ENCODE results near the gene HSPA9.
A peak's percentile ranks its signal among the peaks of the same experiment; 100 is the strongest.

The HSPA9 gene

GRCh38 chr5:138544181-138545134 lies 30.7 kb downstream of the HSPA9 start:
- Mint-ChIP-seq H3K36me3 (ENCODE audit: insufficient read depth) (peaks cover 41% of the 10 kb centered on the region), H3K27me3 (no peaks in the 10 kb centered on the region), H3K4me1 (peaks cover 63% of the 10 kb centered on the region), H3K9me3 (no peaks in the 10 kb centered on the region), H3K27ac (ENCODE audit: low read depth) (peak overlapping the region; percentile 99), H3K4me3 (peak overlapping the region; percentile 96)
- no peak for ATAC-seq (replicated peaks; ENCODE audit: extremely low read depth, poor library complexity, severe bottlenecking)
- no peak for DNase-seq (ENCODE audit: low spot score in 2 of 2)

GRCh38 chr5:138543730-138544104 lies 31.5 kb downstream of the HSPA9 start:
- ATAC-seq (replicated peaks; ENCODE audit: extremely low read depth, poor library complexity, severe bottlenecking) (peak; percentile 60), DNase-seq (ENCODE audit: low spot score in 2 of 2) (no peak)
- H3K27me3 Mint-ChIP-seq = no peaks in the 10 kb centered on the region
- no peaks in the 10 kb centered on the region for H3K9me3 Mint-ChIP-seq
- H3K4me3 Mint-ChIP-seq = peak overlapping the region; percentile 96
- H3K27ac Mint-ChIP-seq (ENCODE audit: low read depth) = peak overlapping the region; percentile 99
- H3K4me1 Mint-ChIP-seq = peaks cover 66% of the 10 kb centered on the region
- peaks cover 44% of the 10 kb centered on the region for H3K36me3 Mint-ChIP-seq (ENCODE audit: insufficient read depth)

GRCh38 chr5:138542956-138543729 lies 32.1 kb downstream of the HSPA9 start, which contains the start of gene ETF1:
Gene ETF1 (minus strand): TSS chr5:138543236. CDS start chr5:138542918, 318 bp downstream.
- Mint-ChIP-seq H3K27me3 (no peaks in the 10 kb centered on the region), H3K27ac (ENCODE audit: low read depth) (peak within 1 kb of the TSS; percentile 99), H3K36me3 (ENCODE audit: insufficient read depth) (peaks cover 42% of the 10 kb centered on the region), H3K4me3 (peak within 1 kb of the TSS; percentile 96), H3K4me1 (peaks cover 66% of the 10 kb centered on the region), H3K9me3 (no peaks in the 10 kb centered on the region)
- DNase-seq (ENCODE audit: low spot score in 2 of 2) = peak; percentile 96 to 100
- peak; percentile 90 for ATAC-seq (replicated peaks; ENCODE audit: extremely low read depth, poor library complexity, severe bottlenecking)

GRCh38 chr5:138542180-138542955 lies 32.8 kb downstream of the HSPA9 start:
- Mint-ChIP-seq H3K4me1 (peaks cover 62% of the 10 kb centered on the region), H3K9me3 (no peaks in the 10 kb centered on the region), H3K4me3 (peak overlapping the region; percentile 96), H3K27ac (ENCODE audit: low read depth) (peak overlapping the region; percentile 99), H3K36me3 (ENCODE audit: insufficient read depth) (peaks cover 37% of the 10 kb centered on the region), H3K27me3 (no peaks in the 10 kb centered on the region)
- ATAC-seq (replicated peaks; ENCODE audit: extremely low read depth, poor library complexity, severe bottlenecking) (peak; percentile 30), DNase-seq (ENCODE audit: low spot score in 2 of 2) (no peak)

GRCh38 chr5:138541511-138542179 lies 33.6 kb downstream of the HSPA9 start:
- ATAC-seq (replicated peaks; ENCODE audit: extremely low read depth, poor library complexity, severe bottlenecking) (no peak), DNase-seq (ENCODE audit: low spot score in 2 of 2) (no peak)
- Mint-ChIP-seq H3K36me3 (ENCODE audit: insufficient read depth) (peaks cover 36% of the 10 kb centered on the region), H3K4me1 (peaks cover 69% of the 10 kb centered on the region), H3K27ac (ENCODE audit: low read depth) (peak overlapping the region; percentile 99), H3K9me3 (no peaks in the 10 kb centered on the region), H3K4me3 (peak overlapping the region; percentile 96), H3K27me3 (no peaks in the 10 kb centered on the region)

GRCh38 chr5:138539791-138540190 lies 35.4 kb downstream of the HSPA9 start:
- Mint-ChIP-seq H3K27ac (ENCODE audit: low read depth) (no peak overlapping the region), H3K36me3 (ENCODE audit: insufficient read depth) (peaks cover 38% of the 10 kb centered on the region), H3K4me3 (no peak overlapping the region), H3K4me1 (peaks cover 64% of the 10 kb centered on the region), H3K9me3 (no peaks in the 10 kb centered on the region), H3K27me3 (no peaks in the 10 kb centered on the region)
- no peak for DNase-seq (ENCODE audit: low spot score in 2 of 2)
- no peak for ATAC-seq (replicated peaks; ENCODE audit: extremely low read depth, poor library complexity, severe bottlenecking)

- DNase-seq (ENCODE audit: low spot score in 2 of 2) = no peak
- H3K4me3 Mint-ChIP-seq = no peak overlapping the region
- no peak overlapping the region for H3K27ac Mint-ChIP-seq (ENCODE audit: low read depth)
- peaks cover 32% of the 10 kb centered on the region for H3K36me3 Mint-ChIP-seq (ENCODE audit: insufficient read depth)
- ATAC-seq (replicated peaks; ENCODE audit: extremely low read depth, poor library complexity, severe bottlenecking) = no peak
- H3K27me3 Mint-ChIP-seq = no peaks in the 10 kb centered on the region
- peaks cover 63% of the 10 kb centered on the region for H3K4me1 Mint-ChIP-seq
- no peaks in the 10 kb centered on the region for H3K9me3 Mint-ChIP-seq
These were observed 36.1 kb downstream of the HSPA9 start for GRCh38 chr5:138538943-138539627.

GRCh38 chr5:138536665-138537315 lies 38.4 kb downstream of the HSPA9 start:
- H3K4me1 Mint-ChIP-seq = peaks cover 64% of the 10 kb centered on the region
- H3K27me3 Mint-ChIP-seq = no peaks in the 10 kb centered on the region
- peak; percentile 64 for ATAC-seq (replicated peaks; ENCODE audit: extremely low read depth, poor library complexity, severe bottlenecking)
- H3K27ac Mint-ChIP-seq (ENCODE audit: low read depth) = no peak overlapping the region
- DNase-seq (ENCODE audit: low spot score in 2 of 2) = no peak
- no peaks in the 10 kb centered on the region for H3K9me3 Mint-ChIP-seq
- H3K4me3 Mint-ChIP-seq = no peak overlapping the region
- H3K36me3 Mint-ChIP-seq (ENCODE audit: insufficient read depth) = peaks cover 14% of the 10 kb centered on the region

GRCh38 chr5:138536215-138536614 lies 39.0 kb downstream of the HSPA9 start:
- ATAC-seq (replicated peaks; ENCODE audit: extremely low read depth, poor library complexity, severe bottlenecking) (no peak), DNase-seq (ENCODE audit: low spot score in 2 of 2) (no peak)
- no peak overlapping the region for H3K4me3 Mint-ChIP-seq
- H3K36me3 Mint-ChIP-seq (ENCODE audit: insufficient read depth) = peaks cover 14% of the 10 kb centered on the region
- no peak overlapping the region for H3K27ac Mint-ChIP-seq (ENCODE audit: low read depth)
- peaks cover 64% of the 10 kb centered on the region for H3K4me1 Mint-ChIP-seq
- H3K9me3 Mint-ChIP-seq = no peaks in the 10 kb centered on the region
- H3K27me3 Mint-ChIP-seq = no peaks in the 10 kb centered on the region

- Mint-ChIP-seq H3K36me3 (ENCODE audit: insufficient read depth) (peaks cover 12% of the 10 kb centered on the region), H3K9me3 (no peaks in the 10 kb centered on the region), H3K27me3 (no peaks in the 10 kb centered on the region), H3K27ac (ENCODE audit: low read depth) (no peak overlapping the region), H3K4me3 (no peak overlapping the region), H3K4me1 (peaks cover 69% of the 10 kb centered on the region)
- ATAC-seq (replicated peaks; ENCODE audit: extremely low read depth, poor library complexity, severe bottlenecking) = no peak
- DNase-seq (ENCODE audit: low spot score in 2 of 2) = no peak
These were observed 40.9 kb downstream of the HSPA9 start for GRCh38 chr5:138533973-138534941.

All from central memory CD8-positive, alpha-beta T cell (primary cell).